ENCODE results near the gene GPATCH2L.

Gene GPATCH2L

DNA sequence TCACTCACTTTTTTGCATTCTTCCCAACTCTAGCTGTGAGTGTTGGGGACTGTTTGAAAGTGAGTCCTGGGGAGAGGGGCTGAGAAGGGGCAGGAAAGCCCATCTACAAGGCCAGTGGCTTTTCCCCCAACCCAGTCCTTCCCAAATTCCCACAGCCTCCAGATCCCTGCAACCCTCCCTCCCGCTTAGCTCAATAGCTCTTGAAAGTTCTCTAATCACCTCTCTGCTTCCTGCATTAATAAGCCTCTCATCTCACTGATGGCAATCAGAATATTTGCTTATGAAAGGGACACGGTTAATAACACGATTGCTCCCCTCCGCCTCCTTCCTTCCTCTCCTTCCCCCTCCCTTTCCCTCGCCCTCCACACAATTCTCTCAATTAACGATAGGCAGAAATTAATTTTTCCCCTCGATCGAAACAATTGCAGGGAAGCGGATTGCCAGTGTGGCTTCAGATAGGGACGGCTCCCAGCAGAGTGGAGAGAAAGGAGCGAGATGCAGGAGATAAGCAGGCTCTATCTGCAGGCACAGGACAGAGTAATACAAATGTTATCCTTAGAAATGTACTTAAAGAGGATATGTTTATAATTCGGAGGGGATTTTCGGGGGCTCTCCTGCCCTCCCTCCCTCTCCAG, 15.1 kb upstream of the GPATCH2L start:
- DNase-seq = no peak

DNA sequence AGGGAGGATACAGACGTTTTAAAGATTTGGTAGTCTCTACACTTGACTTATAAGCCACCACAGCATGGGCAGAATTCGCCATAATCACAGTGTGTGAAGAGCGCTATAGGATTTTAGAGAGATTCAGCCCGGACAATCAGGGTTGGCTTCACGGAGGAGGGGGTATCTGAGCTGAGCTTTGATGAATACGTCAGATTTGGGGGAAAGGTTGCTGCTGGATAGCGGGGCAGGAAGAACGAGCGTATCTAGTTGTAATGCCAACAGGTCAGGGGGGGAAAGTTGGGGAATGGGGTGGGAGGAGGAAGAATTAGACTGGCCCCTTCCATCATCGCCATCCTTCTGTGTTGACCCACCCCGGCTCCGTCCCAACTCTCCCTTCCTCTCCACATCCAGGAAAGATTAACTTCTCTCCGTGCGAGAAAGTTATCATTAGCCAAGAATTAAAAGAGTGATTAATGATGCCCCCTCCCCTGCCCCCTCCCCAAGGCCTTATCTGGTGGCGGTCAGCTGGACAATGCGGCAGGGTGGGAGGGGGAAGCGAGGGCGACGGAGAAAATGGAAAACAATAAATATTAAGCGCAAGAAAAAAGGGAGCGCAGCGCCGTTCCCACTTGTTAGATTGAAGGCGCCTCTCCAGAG, 13.5 kb upstream of the GPATCH2L start:
- DNase-seq = no peak

DNA sequence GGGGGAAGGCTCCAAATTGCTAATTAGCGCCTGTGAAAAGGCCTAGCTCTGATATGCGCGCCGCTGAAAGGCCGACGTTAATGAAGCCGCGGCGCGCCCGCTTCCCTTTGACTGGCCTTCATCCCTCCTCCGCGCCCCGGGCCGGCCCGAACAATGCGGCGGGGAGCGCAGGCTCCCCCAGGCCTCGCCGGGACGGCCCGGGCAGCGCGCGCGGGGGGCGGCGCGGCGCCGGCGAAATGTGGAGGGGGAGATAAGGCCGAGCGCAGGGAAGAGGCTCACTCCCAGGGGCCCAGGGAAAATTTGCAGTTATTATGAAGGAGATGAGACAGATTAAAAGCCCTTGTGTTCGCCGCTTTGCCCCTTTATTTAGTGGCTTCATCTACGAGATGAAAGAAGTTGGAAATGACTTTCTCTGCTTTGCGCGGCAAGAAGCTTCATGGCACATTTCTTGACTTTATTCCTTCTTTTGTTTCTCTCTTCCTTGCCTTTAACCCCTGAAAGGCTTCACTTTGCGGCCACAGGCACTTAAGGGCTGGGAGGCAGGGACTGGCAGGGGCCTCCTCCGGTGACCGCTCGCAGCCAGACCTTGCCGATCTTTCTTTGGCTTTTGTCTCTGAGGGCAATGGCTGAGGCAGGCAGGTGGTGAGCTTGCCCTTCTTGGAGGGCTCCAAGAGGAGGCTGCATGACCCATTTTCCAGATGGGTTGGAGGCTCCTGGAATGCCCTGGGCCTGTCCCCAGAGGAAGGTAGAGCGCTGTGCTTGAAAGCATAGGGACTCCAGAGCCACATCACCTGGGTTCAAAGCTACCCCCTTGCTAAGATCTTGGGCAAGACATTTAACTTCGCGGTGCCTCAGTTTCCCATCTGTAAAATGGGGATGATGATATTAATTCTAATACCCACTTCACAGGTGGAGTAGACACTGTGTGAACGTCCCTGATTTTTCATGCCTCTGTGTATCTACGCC, 12.7 kb upstream of the GPATCH2L start:
- DNase-seq = no peak

DNA sequence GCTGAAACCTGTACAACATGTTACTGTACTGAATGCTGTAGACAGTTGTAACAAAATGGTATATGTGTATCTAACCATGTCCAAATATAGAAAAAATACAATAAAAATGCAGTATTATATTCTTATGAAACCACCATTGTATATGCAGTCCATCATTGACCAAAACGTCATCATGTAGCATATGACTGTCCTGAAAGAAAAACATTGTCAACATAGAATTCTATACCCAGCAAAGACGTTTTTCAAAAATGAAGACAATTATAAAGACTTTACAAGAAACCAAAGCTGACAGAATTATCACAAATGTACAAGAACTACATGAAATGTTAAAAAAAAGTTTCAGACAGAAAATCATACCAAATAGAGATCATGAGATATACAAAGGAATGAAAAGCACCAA, 8.1 kb upstream of the GPATCH2L start:
- no peak for DNase-seq

GRCh38 chr14:76146976-76147375, 4.7 kb upstream of the GPATCH2L start:
- peak; percentile 23 for DNase-seq

GRCh38 chr14:76149196-76149595, 2.5 kb upstream of the GPATCH2L start:
- no peak for DNase-seq

GRCh38 chr14:76152333-76152681, 585 bp downstream of the GPATCH2L start:
- peak; percentile 85 for DNase-seq

DNA sequence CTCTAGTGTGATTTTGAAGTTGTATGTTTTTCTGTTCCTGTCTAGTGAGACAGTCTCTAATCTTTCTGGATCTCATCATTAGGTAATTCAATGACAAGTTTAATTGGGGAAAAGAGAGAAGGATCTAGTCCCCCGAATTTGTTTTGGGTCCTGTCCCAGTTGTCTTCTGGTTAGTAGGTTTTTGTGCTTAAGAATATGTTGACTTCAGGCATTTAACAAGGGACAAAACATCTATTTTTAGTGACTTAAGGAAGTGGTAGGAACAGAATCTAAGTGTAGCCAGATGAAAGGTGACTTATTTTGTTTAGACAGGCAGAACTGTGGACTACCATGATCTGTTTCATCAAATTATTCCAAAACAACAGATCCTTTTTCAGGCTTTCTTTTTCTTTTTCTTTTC, 2.2 kb downstream of the GPATCH2L start:
- no peak for DNase-seq

DNA sequence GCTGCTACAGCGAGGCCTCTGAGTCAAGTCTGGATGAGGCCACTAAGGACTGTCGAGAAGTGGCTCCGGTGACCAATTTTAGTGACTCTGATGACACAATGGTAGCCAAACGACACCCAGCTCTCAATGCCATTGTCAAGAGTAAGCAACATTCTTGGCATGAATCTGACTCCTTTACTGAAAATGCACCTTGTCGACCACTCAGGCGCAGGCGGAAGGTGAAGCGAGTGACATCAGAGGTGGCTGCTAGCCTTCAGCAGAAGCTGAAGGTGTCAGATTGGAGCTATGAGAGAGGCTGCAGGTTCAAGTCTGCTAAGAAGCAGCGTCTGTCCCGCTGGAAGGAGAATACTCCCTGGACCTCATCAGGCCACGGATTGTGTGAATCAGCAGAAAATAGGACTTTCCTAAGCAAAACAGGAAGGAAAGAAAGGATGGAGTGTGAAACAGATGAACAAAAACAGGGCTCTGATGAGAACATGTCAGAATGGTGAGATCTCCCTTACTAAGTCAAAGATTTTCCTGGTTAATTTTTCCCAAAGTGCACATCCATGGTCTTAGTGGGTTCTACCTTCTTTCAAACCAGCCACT, 2.9 kb downstream of the GPATCH2L start:
- no peak for DNase-seq

GRCh38 chr14:76163668-76164363, 12.1 kb downstream of the GPATCH2L start:
- no peak for DNase-seq

DNA sequence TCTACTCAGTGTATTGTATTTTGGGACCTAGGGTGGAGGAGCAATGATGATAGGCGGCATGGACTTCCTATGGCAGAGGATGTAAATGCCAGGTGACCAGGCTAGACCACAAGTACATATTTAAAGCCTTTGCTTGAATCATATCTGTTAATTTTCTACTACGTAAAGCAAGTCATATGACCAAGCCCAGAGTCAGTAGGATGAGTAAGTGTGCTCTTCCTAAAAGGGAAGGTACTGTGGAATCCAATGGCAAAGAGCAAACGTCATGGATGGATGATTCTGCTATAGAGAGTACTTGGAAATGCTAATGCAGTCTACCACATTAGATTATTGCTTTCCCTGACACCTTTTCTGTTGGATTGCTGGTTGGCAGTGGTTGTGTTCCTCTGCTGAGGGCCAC, 16.8 kb downstream of the GPATCH2L start:
- peak; percentile 10 for DNase-seq

GRCh38 chr14:76169776-76170175, 18.1 kb downstream of the GPATCH2L start:
- no peak for DNase-seq

GRCh38 chr14:76174982-76175381, 23.3 kb downstream of the GPATCH2L start:
- no peak for DNase-seq

DNA sequence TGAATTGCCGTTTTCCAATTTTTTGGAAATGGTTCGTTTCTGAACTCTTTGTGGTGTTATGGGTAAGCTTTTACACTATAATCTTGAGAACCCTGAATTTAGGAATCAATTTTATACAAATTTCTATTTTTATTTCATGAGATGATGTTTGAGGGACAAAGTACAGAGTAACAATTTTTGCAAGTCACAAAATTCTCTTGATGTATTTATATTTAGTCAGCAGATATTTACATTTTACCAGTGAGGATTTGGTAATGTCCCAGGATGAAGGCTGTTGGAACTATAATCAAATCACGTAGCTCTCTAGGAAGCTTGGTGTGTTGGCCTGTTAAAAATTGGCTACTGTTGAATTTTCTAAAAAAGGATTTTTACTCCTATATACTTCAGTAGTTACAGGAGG, 24.2 kb downstream of the GPATCH2L start:
- no peak for DNase-seq

- no peak for DNase-seq
Measured at GRCh38 chr14:76181546-76181945, 29.8 kb downstream of the GPATCH2L start.

GRCh38 chr14:76186308-76187027, 34.7 kb downstream of the GPATCH2L start:
- no peak for DNase-seq

GRCh38 chr14:76191297-76191696, 39.6 kb downstream of the GPATCH2L start:
- peak; percentile 82 for DNase-seq

DNA sequence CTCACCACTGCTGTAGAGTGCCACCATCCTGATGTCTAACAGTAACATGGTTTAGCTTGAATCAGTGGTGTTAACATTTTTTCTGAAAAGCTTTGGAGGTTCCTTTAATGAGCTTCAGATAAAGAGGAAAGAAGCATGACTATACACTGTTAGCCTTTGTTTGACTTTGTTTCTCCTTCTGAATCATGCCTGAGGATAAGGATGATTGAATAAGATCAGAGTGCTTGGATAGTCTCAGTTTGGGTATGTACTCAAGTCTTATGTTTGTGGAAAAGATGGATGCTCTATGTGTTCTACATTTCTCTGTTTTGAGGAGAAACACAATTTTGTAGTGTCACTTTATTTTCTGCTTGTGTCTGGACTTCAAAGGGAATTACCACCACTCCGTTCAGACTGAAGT, 42.0 kb downstream of the GPATCH2L start:
- no peak for DNase-seq

DNA sequence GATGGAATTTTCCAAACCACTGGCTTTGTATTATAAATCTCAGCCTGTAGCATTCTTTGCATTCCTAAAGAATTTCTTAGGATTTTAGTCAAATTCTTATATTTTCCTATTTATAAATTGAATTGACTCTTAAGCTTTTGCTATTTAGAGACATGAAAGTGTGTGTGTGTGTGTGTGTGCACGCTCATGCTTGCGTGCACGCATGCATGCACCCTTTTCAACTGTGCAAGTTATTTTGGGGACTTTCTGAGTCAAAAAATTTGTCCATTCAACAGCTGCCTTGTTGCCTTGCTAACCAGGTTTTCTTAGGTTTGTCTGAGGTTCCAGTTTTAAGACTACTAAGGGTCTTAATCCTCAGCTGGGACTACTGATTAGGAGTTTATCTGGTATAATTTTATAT, 42.6 kb downstream of the GPATCH2L start:
- DNase-seq = no peak

GRCh38 chr14:76195003-76195402, 43.3 kb downstream of the GPATCH2L start:
- DNase-seq = no peak

DNA sequence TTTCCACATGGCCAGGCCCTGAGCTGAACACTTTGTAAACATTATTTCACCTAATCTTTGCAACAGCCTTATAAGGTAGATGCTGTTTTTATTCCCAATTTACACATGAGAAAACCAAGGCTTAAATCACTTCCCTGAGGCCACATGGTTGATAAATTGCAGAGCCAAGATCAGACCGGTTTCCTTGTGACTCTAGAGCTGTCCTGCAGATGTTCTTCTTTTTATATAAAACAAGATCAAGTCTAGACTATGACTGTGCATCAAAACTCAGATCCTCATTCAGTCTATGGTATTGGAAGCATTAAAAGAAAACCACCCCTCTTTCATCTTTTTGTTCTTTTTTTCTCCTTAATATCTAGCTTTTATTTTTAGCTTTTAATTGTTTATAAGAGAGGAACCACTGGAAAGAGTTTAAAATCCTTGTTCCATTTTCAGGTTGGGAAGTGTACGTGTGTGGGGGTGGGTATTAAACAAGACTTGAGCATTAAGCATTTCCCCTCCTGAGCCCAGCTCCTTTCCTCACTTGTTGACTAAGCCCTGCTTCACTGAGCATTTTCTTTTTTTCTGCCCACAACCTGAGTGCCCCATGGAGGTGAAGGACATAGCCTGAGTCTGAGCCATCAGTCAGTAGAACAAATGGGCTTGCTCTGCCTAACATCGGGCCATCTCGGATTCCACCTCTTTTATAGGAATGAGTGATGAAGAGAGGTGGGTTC, 45.4 kb downstream of the GPATCH2L start:
- peak; percentile 33 for DNase-seq
